GM12878 (cell line): ENCODE data around the gene CCNL1. TPM values are rescaled to one million over a fixed set of nuclear protein-coding genes. Genes with fewer than 3 reads are reported as not detected.

Experiments
- ATAC-seq: fragments of 200-7000 bp; cut with Tn5 transposase; 3 replicates; pipeline ENCODE4 v1.9.1; 2020; ENCODE audit warnings: mild to moderate bottlenecking, moderate library complexity
- BruUV-seq: library from RNA; stranded (reverse); fragments of 400-500 nt; replicated peaks from 2 replicates; lab custom pipeline; 2021; lab: Mats Ljungman, UMichigan
- CTCF ChIA-PET: fragments of 300-600 bp; sonication (Branson Sonifier 250); formaldehyde crosslinking; extraction: SDS; loops from one replicate; lab custom pipeline; 2021; ENCODE audit warnings: inconsistent platforms; lab: Yijun Ruan, JAX
- POLR2A ChIA-PET: fragments of 350-600 bp; formaldehyde crosslinking; extraction: SDS; loops from one replicate; lab custom pipeline; 2021; ENCODE audit warnings: inconsistent platforms; lab: Charles Lee
- RAD21 ChIA-PET: fragments of 300-600 bp; sonication (Branson Sonifier 250); formaldehyde crosslinking; loops from one replicate; lab custom pipeline; 2023; ENCODE audit warnings: antibody characterized with exemption; ENCODE audit not compliant: unreplicated experiment; lab: Charles Lee
- SMC1A ChIA-PET: fragments of 300-600 bp; sonication (Branson Sonifier 250); formaldehyde crosslinking; loops from one replicate; lab custom pipeline; 2023; ENCODE audit not compliant: unreplicated experiment, uncharacterized antibody; lab: Charles Lee
- DNase-seq: peaks from one replicate; pipeline ENCODE4 v3.0.0-alpha.2; 2011; ENCODE audit warnings: low read depth, low spot score
- FAIRE-seq: peaks from 3 replicates; lab custom pipeline; 2011; peaks lifted over from hg19 to GRCh38; lab: Jason Lieb, UNC
- H2AFZ ChIP-seq: 2 replicates; pipeline ENCODE4 v1.6.0; 2011; ENCODE audit warnings: low read depth, low read length, control low read depth; ENCODE audit not compliant: control insufficient read depth
- H3K27ac ChIP-seq: 2 replicates; pipeline ENCODE4 v1.5.1; 2011; ENCODE audit warnings: control low read depth; ENCODE audit not compliant: control insufficient read depth, insufficient read depth
- H3K27me3 ChIP-seq, 2 experiments: replicated peaks in 1 of 2; 2 replicates each; pipeline versions ENCODE4 v1.6.0 to v1.6.1; 2011; ENCODE audit warnings: low read length in 1 of 2; ENCODE audit not compliant: control insufficient read depth in 2 of 2, insufficient read depth in 2 of 2
- H3K36me3 ChIP-seq, 2 experiments: 2 replicates each; pipeline ENCODE4 v1.5.1; 2011; ENCODE audit warnings: low read length in 1 of 2; ENCODE audit not compliant: control insufficient read depth in 2 of 2, insufficient read depth in 2 of 2
- H3K4me1 ChIP-seq: 2 replicates; pipeline ENCODE4 v1.6.1; 2011; ENCODE audit warnings: mild to moderate bottlenecking, low read length, moderate library complexity, mixed read lengths; ENCODE audit not compliant: control insufficient read depth, insufficient read depth
- H3K4me2 ChIP-seq: 2 replicates; pipeline ENCODE4 v1.6.0; 2011; ENCODE audit warnings: control low read depth; ENCODE audit not compliant: control insufficient read depth, insufficient read depth
- H3K4me3 ChIP-seq: fragments of 200-600 bp; sonication (generic); 2 replicates; pipeline ENCODE4 v1.5.1; 2016
- H3K79me2 ChIP-seq: 2 replicates; pipeline ENCODE4 v1.6.0; 2011; ENCODE audit warnings: low read length; ENCODE audit not compliant: control insufficient read depth, insufficient read depth
- H3K9ac ChIP-seq: 2 replicates; pipeline ENCODE4 v1.8.0; 2011; ENCODE audit warnings: low read length, control low read depth, mixed read lengths; ENCODE audit not compliant: control insufficient read depth, insufficient read depth
- H3K9me3 ChIP-seq: replicated peaks from 3 replicates; pipeline ENCODE4 v1.5.1; 2011; ENCODE audit warnings: mild to moderate bottlenecking, low read length; ENCODE audit not compliant: control insufficient read depth, insufficient read depth
- H4K20me1 ChIP-seq: 2 replicates; pipeline ENCODE4 v1.6.0; 2011; ENCODE audit not compliant: control insufficient read depth, insufficient read depth
- GABPA ChIP-seq: IDR thresholded peaks from 2 replicates; pipeline ENCODE4 v1.6.1; 2014; ENCODE audit warnings: antibody characterized with exemption, low read depth, mild to moderate bottlenecking, inconsistent platforms
- IKZF1 ChIP-seq: fragments of 450-650 bp; conservative IDR thresholded peaks from 2 replicates; pipeline ENCODE4 v1.6.1; 2017; ENCODE audit warnings: antibody characterized with exemption, mild to moderate bottlenecking
- JUNB ChIP-seq: IDR thresholded peaks from 2 replicates; pipeline ENCODE4 v1.6.1; 2016; ENCODE audit warnings: antibody characterized with exemption, mild to moderate bottlenecking
- MEF2A ChIP-seq: IDR thresholded peaks from 2 replicates; pipeline ENCODE4 v1.6.1; 2011; ENCODE audit warnings: low read depth, mild to moderate bottlenecking, low read length, moderate library complexity; ENCODE audit not compliant: insufficient read depth
- MEF2B ChIP-seq: fragments of 450-650 bp; IDR thresholded peaks from 2 replicates; pipeline ENCODE4 v1.6.1; 2018; ENCODE audit warnings: mild to moderate bottlenecking, moderate library complexity; ENCODE audit not compliant: partially characterized antibody, poor library complexity, severe bottlenecking
- NFYB ChIP-seq: IDR thresholded peaks from 2 replicates; pipeline ENCODE4 v1.6.1; 2011; ENCODE audit warnings: low read depth, mild to moderate bottlenecking, low read length, improper control_type of control experiment, moderate library complexity; ENCODE audit not compliant: insufficient read depth
- NR2C2 ChIP-seq: IDR thresholded peaks from 2 replicates; pipeline ENCODE4 v1.6.1; 2011; ENCODE audit warnings: borderline replicate concordance, low read depth; ENCODE audit not compliant: control insufficient read depth, insufficient read length
- RB1 ChIP-seq: fragments of 450-650 bp; formaldehyde crosslinking; IDR thresholded peaks from 2 replicates; pipeline ENCODE4 v1.6.1; 2017; ENCODE audit warnings: mild to moderate bottlenecking, borderline replicate concordance
- RFX5 ChIP-seq: IDR thresholded peaks from 2 replicates; pipeline ENCODE4 v1.6.1; 2011; ENCODE audit warnings: low read depth, low read length, improper control_type of control experiment
- SMC3 ChIP-seq: IDR thresholded peaks from 2 replicates; pipeline ENCODE4 v1.6.1; 2011; ENCODE audit warnings: low read length, improper control_type of control experiment, borderline replicate concordance
- SRF ChIP-seq, 2 experiments: IDR thresholded peaks; 2 replicates each; pipeline ENCODE4 v1.6.1; 2011; ENCODE audit warnings: low read depth in 2 of 2, low read length in 2 of 2, mild to moderate bottlenecking in 1 of 2, moderate library complexity in 1 of 2
- ZNF622 ChIP-seq: fragments of 450-650 bp; IDR thresholded peaks from 2 replicates; pipeline ENCODE4 v1.6.1; 2017; ENCODE audit warnings: mild to moderate bottlenecking, inconsistent platforms
- ZZZ3 ChIP-seq: IDR thresholded peaks from 2 replicates; pipeline ENCODE4 v1.6.1; 2011; ENCODE audit warnings: low read depth; ENCODE audit not compliant: control insufficient read depth, insufficient read length
- WGBS: methylation state at CpG from one replicate; pipeline ENCODE4 v1.1.6; 2016; ENCODE audit warnings: low lambda C conversion rate; ENCODE audit not compliant: insufficient replicate concordance, insufficient coverage; ENCODE audit errors: missing lambda C conversion rate; 5-methylcytosine and 5-hydroxymethylcytosine counted together
- in situ Hi-C: fragments of 300-500 bp; cut with MboI; formaldehyde crosslinking; loops from 9 replicates; pipeline ENCODE4 v1.14.3; 2018; ENCODE audit warnings: mixed read lengths
- intact Hi-C: fragments of 100-400 bp; cut with micrococcal nuclease; formaldehyde crosslinking; loops from one replicate; pipeline ENCODE4 v1.14.2; 2022; ENCODE audit not compliant: unreplicated experiment
- polyA plus RNA-seq, 11 experiments: library from polyadenylated mRNA; depleted of rRNA in 4 of 11; unstranded in 6 of 11; stranded (reverse) in 5 of 11; fragments of >200 nt; fragmentation: Nextera tagmentation in 4 of 11; fragmentation: Illumina TruSeq in 1 of 11; extraction: Ambion mirVana in 4 of 11; extraction: Trizol in 1 of 11; gene quantifications; 1 replicate in 1 of 11; 2 replicates in 10 of 11; pipeline versions ENCODE4 v1.2.1 to v1.2.3, GENCODE V29; 2011 to 2016; ENCODE audit warnings: inconsistent platforms in 2 of 11, missing spikeins in 2 of 11, low read depth in 1 of 11
- total RNA-seq, 4 experiments: library from RNA; depleted of rRNA in 3 of 4; stranded (reverse); fragments of >200 nt in 3 of 4; fragmentation: Illumina TruSeq in 1 of 4; extraction: Trizol in 1 of 4; gene quantifications; 2 replicates each; pipeline versions ENCODE4 v1.2.1 to v1.2.3, GENCODE V29; 2013 to 2021
- TF ChIP-seq, protein P1 (sequence below): fragments of 450-650 bp; IDR thresholded peaks from 2 replicates; pipeline ENCODE4 v1.6.1; 2014; ENCODE audit warnings: mild to moderate bottlenecking
- TF ChIP-seq, protein P2 (sequence below): IDR thresholded peaks from 2 replicates; pipeline ENCODE4 v1.6.1; 2012; ENCODE audit warnings: low read length, inconsistent platforms

Gene CCNL1
- total and polyA plus RNA-seq, 10 of the 15 experiments (the other 5 are each of a cell fraction or from before 2014, with no cell fraction given), result 22.2 to 174 (median 115) TPM

DNA sequence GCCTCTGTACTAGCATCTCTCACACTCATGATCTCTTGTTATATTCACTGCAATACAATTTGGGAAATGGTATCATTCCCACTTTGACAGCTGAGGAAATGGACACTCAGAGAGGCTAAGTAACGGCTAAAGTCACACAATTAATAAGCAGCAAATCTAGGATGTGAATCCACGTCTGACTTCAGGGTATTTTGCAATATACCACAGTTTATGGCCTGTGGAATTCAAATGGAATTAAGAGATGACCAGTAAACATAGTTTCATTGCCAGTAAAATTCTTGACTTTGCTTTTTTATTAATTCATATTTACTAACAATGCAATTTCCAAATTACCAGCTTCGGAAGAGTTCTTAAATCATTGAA lies 61.1 kb downstream of the CCNL1 start:
- no peaks in the 10 kb centered on the region for H3K9me3 ChIP-seq
- ChIA-PET SMC1A (interaction anchor here (1.7 to 15.3 kb wide), 3 partner anchors 9 to 39 kb away, joined by 3 to 234 read pairs (median 6); no protein-coding TSS in a partner anchor), POLR2A (interaction anchor here (3.4 kb wide), 1 partner anchor 10 kb away, joined by 23 read pairs; no protein-coding TSS in a partner anchor), CTCF (interaction anchor here (12.0 to 50.9 kb wide), 2 partner anchors 12 to 28 kb away, joined by 144 to 939 read pairs; no protein-coding TSS in a partner anchor), RAD21 (interaction anchor here (0.9 to 2.2 kb wide), 3 partner anchors 10 to 39 kb away, joined by 3 to 11 read pairs (median 3); no protein-coding TSS in a partner anchor)
- H3K36me3 ChIP-seq, result no peaks in the 10 kb centered on the region
- H2AFZ ChIP-seq, result no peak overlapping the region
- H3K27me3 ChIP-seq, result no peaks in the 10 kb centered on the region
- H3K4me3 ChIP-seq, result no peak overlapping the region
- no peaks in the 10 kb centered on the region for H4K20me1 ChIP-seq
- in situ Hi-C loops (no loop called here), intact Hi-C loops (no loop called here)
- FAIRE-seq (no peak), ATAC-seq (no peak), DNase-seq (no peak)
- H3K27ac ChIP-seq, result no peak overlapping the region
- no peak overlapping the region for H3K4me2 ChIP-seq
- H3K9ac ChIP-seq, result no peak overlapping the region
- WGBS, result 59% methylated on average over 3 of the region's 3 CpGs
- H3K79me2 ChIP-seq, result no peaks in the 10 kb centered on the region
- TF ChIP-seq SRF (IDR thresholded peaks at IDR 0.05; ENCODE audit: low read depth in 2 of 2, low read length in 2 of 2) (no peak), NFYB (no peak), IKZF1 (no peak), MEF2A (no peak), RFX5 (no peak), MEF2B (no peak), JUNB (no peak), SMC3 (no peak), ZZZ3 (no peak), RB1 (no peak), GABPA (no peak), ZNF622 (no peak), NR2C2 (no peak)
- TF ChIP-seq, protein P1, sequence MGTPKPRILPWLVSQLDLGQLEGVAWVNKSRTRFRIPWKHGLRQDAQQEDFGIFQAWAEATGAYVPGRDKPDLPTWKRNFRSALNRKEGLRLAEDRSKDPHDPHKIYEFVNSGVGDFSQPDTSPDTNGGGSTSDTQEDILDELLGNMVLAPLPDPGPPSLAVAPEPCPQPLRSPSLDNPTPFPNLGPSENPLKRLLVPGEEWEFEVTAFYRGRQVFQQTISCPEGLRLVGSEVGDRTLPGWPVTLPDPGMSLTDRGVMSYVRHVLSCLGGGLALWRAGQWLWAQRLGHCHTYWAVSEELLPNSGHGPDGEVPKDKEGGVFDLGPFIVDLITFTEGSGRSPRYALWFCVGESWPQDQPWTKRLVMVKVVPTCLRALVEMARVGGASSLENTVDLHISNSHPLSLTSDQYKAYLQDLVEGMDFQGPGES, result no peak
- TF ChIP-seq, protein P2, sequence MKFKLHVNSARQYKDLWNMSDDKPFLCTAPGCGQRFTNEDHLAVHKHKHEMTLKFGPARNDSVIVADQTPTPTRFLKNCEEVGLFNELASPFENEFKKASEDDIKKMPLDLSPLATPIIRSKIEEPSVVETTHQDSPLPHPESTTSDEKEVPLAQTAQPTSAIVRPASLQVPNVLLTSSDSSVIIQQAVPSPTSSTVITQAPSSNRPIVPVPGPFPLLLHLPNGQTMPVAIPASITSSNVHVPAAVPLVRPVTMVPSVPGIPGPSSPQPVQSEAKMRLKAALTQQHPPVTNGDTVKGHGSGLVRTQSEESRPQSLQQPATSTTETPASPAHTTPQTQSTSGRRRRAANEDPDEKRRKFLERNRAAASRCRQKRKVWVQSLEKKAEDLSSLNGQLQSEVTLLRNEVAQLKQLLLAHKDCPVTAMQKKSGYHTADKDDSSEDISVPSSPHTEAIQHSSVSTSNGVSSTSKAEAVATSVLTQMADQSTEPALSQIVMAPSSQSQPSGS, result no peak
- BruUV-seq, result no TSS peak
- peaks cover 21% of the 10 kb centered on the region for H3K4me1 ChIP-seq
